Endothelial cell of umbilical vein (primary cell): ENCODE data around the gene TMX1.
A peak's percentile ranks its signal among the peaks of the same experiment; 100 is the strongest.

Source experiments
- CTCF ChIP-seq, 2 donors: IDR thresholded peaks; 1 replicate in 1 of 2; 2 replicates in 1 of 2; pipeline ENCODE4 v1.5.1; 2011; ENCODE audit warnings: low read length in 2 of 2, mild to moderate bottlenecking in 2 of 2, moderate library complexity in 2 of 2, control low read depth in 1 of 2, inconsistent platforms in 1 of 2, low read depth in 1 of 2; ENCODE audit not compliant: insufficient read depth in 1 of 2; ENCODE audit errors: extremely low read depth in 1 of 2
- EZH2 ChIP-seq: IDR thresholded peaks from 2 replicates; pipeline ENCODE4 v1.6.1; 2012; ENCODE audit warnings: borderline replicate concordance, low read depth, mild to moderate bottlenecking, moderate library complexity, low read length, inconsistent platforms; ENCODE audit not compliant: severe bottlenecking
- POLR2A ChIP-seq: IDR thresholded peaks from 2 replicates; pipeline ENCODE4 v1.6.1; 2012; ENCODE audit warnings: low read depth, mild to moderate bottlenecking, control low read depth, low read length

DNA sequence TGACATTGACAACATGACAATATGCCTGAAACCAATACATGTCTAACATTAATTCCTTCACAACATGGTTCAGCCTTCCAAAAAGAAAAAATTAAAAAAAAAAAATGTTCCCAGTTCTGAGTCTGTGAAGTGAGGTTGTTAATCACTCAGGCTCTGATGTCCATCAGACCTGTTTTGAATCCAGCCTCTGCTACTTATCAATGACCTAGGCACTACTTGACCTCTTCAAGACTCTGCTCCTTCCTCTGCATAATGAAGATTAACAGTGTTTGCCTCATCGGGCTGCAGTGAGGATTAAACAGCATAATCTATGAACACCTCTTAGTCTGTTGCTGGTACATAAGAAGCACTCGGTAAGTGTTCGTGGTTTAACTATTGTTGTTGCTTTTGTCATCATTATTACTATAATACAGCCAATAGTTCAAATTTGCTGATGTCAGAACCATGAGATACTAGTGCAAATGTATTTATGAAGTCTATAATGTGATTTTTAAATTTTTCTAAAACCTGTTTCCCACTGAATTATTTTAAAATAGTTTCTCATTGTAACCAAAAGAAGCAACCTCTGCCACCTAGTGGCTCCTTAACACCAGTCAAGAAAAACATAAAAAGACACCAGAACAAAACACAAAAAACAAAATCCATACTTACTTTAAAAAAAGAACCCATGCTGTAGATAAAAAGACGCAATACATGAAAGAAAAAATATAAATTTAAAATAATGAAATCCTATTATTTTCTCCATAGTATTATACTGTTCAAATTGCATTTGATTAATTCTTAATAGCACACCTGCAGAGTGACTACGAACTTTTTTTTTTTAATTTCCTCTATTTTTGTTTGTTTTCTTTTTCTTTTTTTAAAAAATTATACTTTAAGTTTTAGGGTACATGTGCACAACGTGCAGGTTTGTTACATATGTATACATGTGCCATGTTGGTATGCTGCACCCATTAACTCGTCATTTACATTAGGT is 20.3 kb upstream of the TMX1 start:
- TF ChIP-seq CTCF (IDR thresholded peaks at IDR 0.05; ENCODE audit: extremely low read depth in 1 of 2, insufficient read depth in 1 of 2, low read depth in 1 of 2, low read length in 2 of 2) (peak; percentile 16 to 37), POLR2A (no peak), EZH2 (no peak)
